GM12872 (cell line): ENCODE measurements around the gene RPS21.

Source experiments
- CTCF ChIP-seq: IDR thresholded peaks from 3 replicates; pipeline ENCODE4 v1.5.1; 2011; ENCODE audit warnings: low read depth, mild to moderate bottlenecking, low read length, moderate library complexity; ENCODE audit not compliant: insufficient read depth

The RPS21 gene

GRCh38 chr20:62386383-62387218 lies at the start of gene RPS21:
Gene RPS21, plus strand, starts transcription at chr20:62387103. Its CDS starts 236 bp downstream, at chr20:62387339.
- TF ChIP-seq CTCF, result no peak

GRCh38 chr20:62337558-62338293 lies 49.2 kb upstream of the RPS21 start:
- TF ChIP-seq CTCF, result no peak

- TF ChIP-seq CTCF, result no peak
Measured at GRCh38 chr20:62338294-62338620, 48.6 kb upstream of the RPS21 start.

- TF ChIP-seq CTCF, result no peak
Measured at GRCh38 chr20:62339647-62340062, 47.2 kb upstream of the RPS21 start.

- TF ChIP-seq CTCF, result no peak
Measured at GRCh38 chr20:62342910-62343309, 44.0 kb upstream of the RPS21 start.

- no peak for TF ChIP-seq CTCF
Measured at GRCh38 chr20:62344092-62344491, 42.8 kb upstream of the RPS21 start.

GRCh38 chr20:62344782-62345181 lies 42.1 kb upstream of the RPS21 start:
- TF ChIP-seq CTCF, result no peak
